Measurements from ENCODE around the gene KDM2B. TPM values are rescaled to one million over a fixed set of nuclear protein-coding genes. Genes with fewer than 3 reads are reported as not detected.

Gene KDM2B
- total and polyA plus RNA-seq, 2 donors (not counting 3 experiments of a cell fraction or from before 2014, with no cell fraction given) = 26.8 to 37.3 TPM

- no peak overlapping the region for H3K9ac ChIP-seq (replicated peaks; ENCODE audit: extremely low read depth, insufficient read depth, low read length)
- no peak for FAIRE-seq
- CTCF ChIA-PET = no interaction called here
These were observed 46.2 kb downstream of the KDM2B start for GRCh38 chr12:121534495-121535148.

More at GRCh38 chr12:121534495-121535148, 46.2 kb downstream of the KDM2B start:
- no peak overlapping the region for H2AFZ ChIP-seq (ENCODE audit: low read depth, low read length)
- H3K4me1 ChIP-seq (ENCODE audit: control insufficient read depth, extremely low read depth, insufficient read depth, low read length) = peaks cover 23% of the 10 kb centered on the region
- H3K4me3 ChIP-seq (replicated peaks in 1 of 3; ENCODE audit: insufficient read depth in 1 of 3, low read depth in 1 of 3, low read length in 3 of 3) = no peak overlapping the region
- TF ChIP-seq EZH2 (IDR thresholded peaks at IDR 0.05; ENCODE audit: borderline replicate concordance, low read depth, low read length, severe bottlenecking) = no peak
- no peak for TF ChIP-seq GATA2 (IDR thresholded peaks at IDR 0.05; ENCODE audit: insufficient read depth, insufficient read length, low read depth, low read length)
- TF ChIP-seq JUN (IDR thresholded peaks at IDR 0.05; ENCODE audit: borderline replicate concordance, insufficient read depth, insufficient read length, low read depth) = no peak
- TF ChIP-seq POLR2AphosphoS5 (IDR thresholded peaks at IDR 0.05; ENCODE audit: insufficient read depth, low read depth, low read length) = no peak
- TF ChIP-seq MYC (IDR thresholded peaks at IDR 0.05; ENCODE audit: low read depth, low read length) = no peak
- TF ChIP-seq POLR2A (IDR thresholded peaks at IDR 0.05; ENCODE audit: low read depth, low read length) = no peak
- TF ChIP-seq CTCF (IDR thresholded peaks at IDR 0.05; ENCODE audit: extremely low read depth in 1 of 2, insufficient read depth in 1 of 2, low read depth in 1 of 2, low read length in 2 of 2) = no peak
- TF ChIP-seq MAX (IDR thresholded peaks at IDR 0.05; ENCODE audit: insufficient read depth, insufficient read length) = no peak
- TF ChIP-seq FOS (IDR thresholded peaks at IDR 0.05; ENCODE audit: borderline replicate concordance, insufficient read depth, low read length) = no peak
- dilution Hi-C loops (cut with MboI; ENCODE audit: extremely low pct_ligation_motif_present, low sequenced_read_pairs) = no loop called here
- H3K79me2 ChIP-seq (ENCODE audit: control insufficient read depth, insufficient read depth, low read length) = no peaks in the 10 kb centered on the region
- peaks cover 0 to 12% of the 10 kb centered on the region in 2 experiments for H3K36me3 ChIP-seq (ENCODE audit: control insufficient read depth in 2 of 2, extremely low read depth in 1 of 2, insufficient read depth in 2 of 2, low read length in 2 of 2)
- DNase-seq (ENCODE audit: low read depth, low spot score) = no peak
- intact Hi-C loops (cut with micrococcal nuclease) = no loop called here
- POLR2A ChIA-PET = no interaction called here
- H3K9me3 ChIP-seq (replicated peaks; ENCODE audit: control insufficient read depth, insufficient read depth, low read length) = no peaks in the 10 kb centered on the region
- H3K4me2 ChIP-seq (ENCODE audit: insufficient read depth, low read length) = no peak overlapping the region
- H3K27ac ChIP-seq (ENCODE audit: insufficient read depth, low read depth, low read length) = no peak overlapping the region
- BruUV-seq (replicated peaks) = no TSS peak
- no peaks in the 10 kb centered on the region for H3K9me1 ChIP-seq (replicated peaks; ENCODE audit: control insufficient read depth, extremely low read depth, insufficient read depth, low read length)
- no peaks in the 10 kb centered on the region for H4K20me1 ChIP-seq (replicated peaks; ENCODE audit: control insufficient read depth, extremely low read depth, insufficient read depth, low read length)
- no peaks in the 10 kb centered on the region for H3K27me3 ChIP-seq (ENCODE audit: control insufficient read depth in 2 of 2, insufficient read depth in 2 of 2, low read length in 2 of 2)
